ENCODE results near the gene PUSL1. TPM values are rescaled to one million over a fixed set of nuclear protein-coding genes. Genes with fewer than 3 reads are reported as not detected.

The PUSL1 gene
- total and polyA plus RNA-seq, 2 of the 13 experiments (the other 11 are each of a cell fraction or from before 2014, with no cell fraction given) = 8.3 to 22.2 TPM

- TF ChIP-seq FIP1L1 (IDR thresholded peaks at IDR 0.05; ENCODE audit: borderline replicate concordance, insufficient read depth, low read depth, low read length) (no peak), CCAR2 (optimal IDR thresholded peaks at IDR 0.05; ENCODE audit: low read depth, low read length) (no peak)
Measured at GRCh38 chr1:1329304-1330210, 21.2 kb downstream of the PUSL1 start (continued).

DNA sequence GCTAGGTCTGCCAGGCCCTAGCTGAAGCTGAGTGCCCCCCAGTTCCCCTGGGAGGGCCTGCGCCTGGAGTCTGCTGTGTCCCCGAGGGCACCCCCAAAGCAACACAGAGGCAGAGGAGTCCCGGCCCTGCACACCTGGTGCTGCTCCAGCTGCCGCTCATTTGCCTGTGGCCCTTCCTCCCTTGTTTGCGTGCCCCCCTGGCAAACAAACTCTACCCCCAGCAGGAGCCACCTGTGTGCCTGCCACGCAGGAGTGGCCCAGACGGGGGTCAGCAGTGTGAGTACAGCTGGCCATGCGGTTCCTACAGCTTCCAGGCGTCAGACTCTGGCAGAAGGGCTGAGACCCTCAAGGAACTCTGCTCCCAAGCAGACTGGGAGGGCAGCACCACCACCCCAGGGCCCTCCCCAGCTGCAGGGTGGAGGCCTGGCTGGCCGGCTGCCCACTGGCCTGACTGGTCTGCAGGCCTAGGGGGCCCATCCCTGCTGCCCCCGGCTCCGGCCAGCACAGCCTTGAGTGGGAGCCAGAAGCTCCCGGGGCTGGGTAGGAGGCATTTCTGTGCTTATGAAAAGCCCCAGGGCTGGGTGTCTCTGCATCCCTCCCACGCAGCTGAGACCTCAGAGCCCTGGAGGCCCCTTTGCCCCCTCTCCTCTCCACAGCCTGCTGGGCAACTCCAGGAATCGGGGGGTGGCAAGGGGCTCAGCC lies 22.1 kb downstream of the PUSL1 start:
- ChIA-PET POLR2A (interaction anchor here (1.1 to 1.8 kb wide), 3 partner anchors 17 to 101 kb away, joined by 3 to 6 read pairs (median 5); no protein-coding TSS in a partner anchor), CTCF (ENCODE audit: low intra/inter-chr PET ratio, low total read pairs) (no interaction called here)
- DNase-seq (ENCODE audit: low spot score) (no peak), ATAC-seq (peak; percentile 34), FAIRE-seq (no peak)
- Histone ChIP-seq H3K27ac (ENCODE audit: extremely low read length, insufficient read depth, low read length) (no peak overlapping the region), H3K9me3 (ENCODE audit: low read length) (no peaks in the 10 kb centered on the region), H3K9ac (ENCODE audit: insufficient read depth, low read depth, low read length) (peak overlapping the region; percentile 56), H2AFZ (ENCODE audit: low read length) (no peak overlapping the region), H3K4me3 (replicated peaks in 1 of 3; ENCODE audit: insufficient read depth in 1 of 3, low read depth in 2 of 3, low read length in 3 of 3) (peak overlapping the region; percentile 13 to 58 (median 47); a peak in 4 of 6 replicates), H3K4me2 (ENCODE audit: low read depth, low read length) (peak overlapping the region; percentile 87), H4K20me1 (ENCODE audit: insufficient read depth, low read length) (peaks cover 7% of the 10 kb centered on the region; the same call in 1 of the 2 replicates), H3K79me2 (ENCODE audit: insufficient read depth, low read length) (peaks cover 9% of the 10 kb centered on the region), H3K36me3 (replicated peaks in 1 of 2; ENCODE audit: control insufficient read depth in 1 of 2, insufficient read depth in 2 of 2, low read length in 2 of 2) (peaks cover 0 to 3% of the 10 kb centered on the region in 2 experiments; a peak in 1 of 5 replicates), H3K4me1 (ENCODE audit: insufficient read depth, low read length) (peaks cover 34% of the 10 kb centered on the region), H3K27me3 (ENCODE audit: control insufficient read depth in 1 of 2, insufficient read depth in 2 of 2, low read length in 2 of 2) (0 out of 5 replicates have a peak, but pooled peaks cover 0 to 4% of the 10 kb centered on the region in 2 experiments)
- intact Hi-C loops (cut with micrococcal nuclease; ENCODE audit: unreplicated experiment) = no loop called here
- BruUV-seq (replicated peaks) = no TSS peak
- in situ Hi-C loops (cut with HindIII; ENCODE audit: extremely low pct_ligation_motif_present, low pct_unique_long_range_greater_than_20kb) = no loop called here
- WGBS (ENCODE audit: low lambda C conversion rate) = no CpG with 5 or more reads among the region's 15 CpGs
- TF ChIP-seq PHF8 (CRISPR knock-in tag; IDR thresholded peaks at IDR 0.05) = 0 out of 2 replicates have a peak, but pooled peaks have one; percentile 10
- TF ChIP-seq ZNF441 (CRISPR knock-in tag; IDR thresholded peaks at IDR 0.05; ENCODE audit: borderline replicate concordance) = no peak
- no peak for TF ChIP-seq ZNF331 (CRISPR knock-in tag; IDR thresholded peaks at IDR 0.05)
- TF ChIP-seq AHDC1 (CRISPR knock-in tag; IDR thresholded peaks at IDR 0.05; ENCODE audit: borderline replicate concordance) = no peak
- TF ChIP-seq, protein P1, sequence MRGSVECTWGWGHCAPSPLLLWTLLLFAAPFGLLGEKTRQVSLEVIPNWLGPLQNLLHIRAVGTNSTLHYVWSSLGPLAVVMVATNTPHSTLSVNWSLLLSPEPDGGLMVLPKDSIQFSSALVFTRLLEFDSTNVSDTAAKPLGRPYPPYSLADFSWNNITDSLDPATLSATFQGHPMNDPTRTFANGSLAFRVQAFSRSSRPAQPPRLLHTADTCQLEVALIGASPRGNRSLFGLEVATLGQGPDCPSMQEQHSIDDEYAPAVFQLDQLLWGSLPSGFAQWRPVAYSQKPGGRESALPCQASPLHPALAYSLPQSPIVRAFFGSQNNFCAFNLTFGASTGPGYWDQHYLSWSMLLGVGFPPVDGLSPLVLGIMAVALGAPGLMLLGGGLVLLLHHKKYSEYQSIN (CRISPR knock-in tag; IDR thresholded peaks at IDR 0.05; ENCODE audit: borderline replicate concordance) = no peak
- TF ChIP-seq CENPT (CRISPR knock-in tag; IDR thresholded peaks at IDR 0.05; ENCODE audit: low read depth) = no peak
- TF ChIP-seq IKZF1 (IDR thresholded peaks at IDR 0.05) = no peak
- no peak for TF ChIP-seq PLRG1 (conservative IDR thresholded peaks at IDR 0.05)
- no peak for TF ChIP-seq YY1 (IDR thresholded peaks at IDR 0.05; ENCODE audit: insufficient read depth, insufficient replicate concordance, low read depth, low read length)
- no peak for TF ChIP-seq ATRX (CRISPR knock-in tag; IDR thresholded peaks at IDR 0.05; ENCODE audit: borderline replicate concordance)

Measured in HepG2 (cell line).